ENCODE data around the gene IL17C. TPM values are rescaled to one million over a fixed set of nuclear protein-coding genes. Genes with fewer than 3 reads are reported as not detected.
A peak's percentile ranks its signal among the peaks of the same experiment; 100 is the strongest.

The IL17C gene
- polyA plus RNA-seq, 3 donors from 2014 or later = 0.64 to 0.80 TPM; not detected in 1

DNA sequence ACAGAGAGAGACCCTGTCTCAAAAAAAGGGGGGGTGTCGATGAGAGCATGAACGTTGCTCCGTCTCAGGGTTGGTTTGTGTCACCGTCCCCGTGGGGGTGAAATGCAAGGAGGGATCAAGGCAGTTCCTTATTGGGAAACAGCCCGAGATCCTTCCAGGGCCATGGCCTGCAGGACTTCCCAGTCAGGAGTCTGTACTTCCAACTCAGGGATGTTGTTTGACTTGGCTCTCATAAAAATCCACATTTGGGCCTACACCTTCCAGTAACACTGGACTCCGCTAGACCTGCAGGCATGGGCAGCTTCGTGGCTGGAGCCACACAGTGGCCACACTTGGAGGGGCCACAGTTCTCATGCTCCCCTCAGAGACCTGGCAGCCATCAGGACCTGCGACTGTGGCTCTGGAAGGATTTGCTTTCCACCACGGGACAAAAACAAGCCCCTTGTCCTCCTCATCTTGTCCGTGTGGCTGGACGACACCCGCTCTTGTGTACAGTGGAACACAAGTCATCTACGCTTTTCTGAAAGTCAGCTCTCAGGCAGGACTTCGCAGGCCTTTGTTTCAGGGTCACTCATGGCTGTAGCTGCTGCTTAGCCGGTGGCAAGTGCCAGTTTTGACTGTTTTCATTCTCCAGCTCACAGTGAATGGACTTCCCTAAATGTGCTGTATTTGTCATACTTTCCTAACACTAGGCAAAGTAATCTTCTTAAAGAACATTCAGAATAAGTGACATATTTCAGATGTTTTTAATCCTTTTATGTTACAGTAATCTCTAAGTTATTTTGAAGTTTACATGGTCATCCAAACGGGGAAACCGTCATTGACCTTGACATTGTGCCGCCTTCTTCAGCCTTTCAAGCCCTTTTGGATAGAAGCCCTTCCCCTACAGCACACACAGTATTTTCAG lies 24.2 kb upstream of the IL17C start:
- no peak overlapping the region for H3K4me3 Mint-ChIP-seq
- peak overlapping the region; percentile 55 to 85 (median 80) for H3K27ac Mint-ChIP-seq
- peaks cover 24 to 28% of the 10 kb centered on the region in 2 donors for H3K4me1 Mint-ChIP-seq
- H3K27me3 Mint-ChIP-seq (ENCODE audit: low read depth in 3 of 3) = peaks cover 2 to 16% (median 3%) of the 10 kb centered on the region in 3 donors
- peaks cover 6 to 27% (median 20%) of the 10 kb centered on the region in 3 donors for H3K36me3 Mint-ChIP-seq
- DNase-seq = no peak
- H3K9me3 Mint-ChIP-seq = no peaks in the 10 kb centered on the region

DNA sequence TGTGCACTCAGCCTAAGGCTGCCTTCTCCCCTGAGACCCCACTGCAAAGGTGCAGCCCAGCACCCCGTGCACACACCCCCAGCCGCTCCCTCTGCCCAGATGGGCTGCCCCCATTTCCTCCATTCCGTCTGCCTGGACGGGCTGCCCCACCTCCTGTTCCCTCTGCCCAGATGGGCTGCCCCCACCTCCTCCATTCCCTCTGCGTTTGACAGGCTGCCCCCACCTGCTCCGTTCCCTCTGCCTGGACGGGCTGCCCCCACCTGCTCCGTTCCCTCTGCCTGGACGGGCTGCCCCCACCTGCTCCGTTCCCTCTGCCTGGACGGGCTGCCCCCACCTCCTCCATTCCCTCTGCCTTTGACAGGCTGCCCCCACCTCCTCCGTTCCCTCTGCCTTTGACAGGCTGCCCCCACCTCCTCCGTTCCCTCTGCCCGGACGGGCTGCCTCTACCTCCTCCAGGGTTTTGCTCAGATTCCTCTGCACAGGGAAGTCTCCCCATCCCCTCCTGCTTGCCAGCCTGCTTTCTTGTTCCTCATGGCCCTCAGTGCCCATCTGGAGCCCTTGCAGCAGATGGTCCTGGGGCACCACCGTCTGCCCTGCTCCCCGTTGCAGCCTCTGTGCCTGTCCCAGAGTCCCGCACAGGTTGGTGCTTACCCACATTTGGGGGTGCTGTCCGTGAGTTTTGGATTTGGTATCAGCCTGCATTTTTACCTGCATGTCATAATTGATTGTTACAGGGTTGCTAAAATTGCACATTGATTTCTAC lies 23.4 kb upstream of the IL17C start:
- H3K4me1 Mint-ChIP-seq = peaks cover 32 to 37% of the 10 kb centered on the region in 2 donors
- H3K27me3 Mint-ChIP-seq (ENCODE audit: low read depth in 3 of 3) = peaks cover 4 to 22% (median 8%) of the 10 kb centered on the region in 3 donors
- H3K27ac Mint-ChIP-seq = peak overlapping the region; percentile 35 to 99 (median 76)
- no peak overlapping the region for H3K4me3 Mint-ChIP-seq
- no peaks in the 10 kb centered on the region for H3K9me3 Mint-ChIP-seq
- DNase-seq = no peak
- H3K36me3 Mint-ChIP-seq = peaks cover 6 to 28% (median 18%) of the 10 kb centered on the region in 3 donors

DNA sequence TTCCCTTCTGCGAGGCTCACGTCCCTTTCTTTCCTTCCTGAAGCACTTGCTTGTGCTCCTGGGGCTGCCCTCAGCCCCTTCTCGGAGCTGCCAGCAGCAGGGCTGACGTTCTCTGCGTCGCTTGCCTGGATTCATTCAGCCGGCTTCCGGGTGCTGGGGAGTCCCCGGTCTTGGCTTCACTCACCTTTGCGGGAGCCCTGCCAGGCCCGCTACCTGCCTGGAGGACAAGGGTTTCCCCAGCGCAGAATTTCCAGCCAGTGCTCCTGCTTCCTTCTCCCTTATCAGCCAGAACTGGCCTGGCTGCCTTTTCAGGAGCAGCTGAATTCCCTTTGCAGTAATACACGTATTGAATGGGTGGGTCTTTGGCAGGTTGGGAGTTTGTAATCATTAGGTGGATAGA lies 22.1 kb upstream of the IL17C start:
- H3K9me3 Mint-ChIP-seq = no peaks in the 10 kb centered on the region
- peaks cover 13 to 32% (median 18%) of the 10 kb centered on the region in 3 donors for H3K27me3 Mint-ChIP-seq (ENCODE audit: low read depth in 3 of 3)
- no peak overlapping the region for H3K4me3 Mint-ChIP-seq
- DNase-seq = no peak
- peak overlapping the region; percentile 68 to 100 (median 99) for H3K27ac Mint-ChIP-seq
- H3K36me3 Mint-ChIP-seq = peaks cover 0 to 19% (median 13%) of the 10 kb centered on the region in 3 donors
- peaks cover 40 to 47% of the 10 kb centered on the region in 2 donors for H3K4me1 Mint-ChIP-seq

GRCh38 chr16:88616736-88617135 lies 21.6 kb upstream of the IL17C start:
- H3K4me3 Mint-ChIP-seq = no peak overlapping the region
- H3K27ac Mint-ChIP-seq = peak overlapping the region; percentile 94 to 100 (median 99)
- peaks cover 15 to 32% (median 18%) of the 10 kb centered on the region in 3 donors for H3K27me3 Mint-ChIP-seq (ENCODE audit: low read depth in 3 of 3)
- DNase-seq = no peak
- peaks cover 0 to 19% (median 13%) of the 10 kb centered on the region in 3 donors for H3K36me3 Mint-ChIP-seq
- H3K9me3 Mint-ChIP-seq = no peaks in the 10 kb centered on the region
- peaks cover 44 to 47% of the 10 kb centered on the region in 2 donors for H3K4me1 Mint-ChIP-seq

- Mint-ChIP-seq H3K9me3 (no peaks in the 10 kb centered on the region), H3K27ac (peak overlapping the region; percentile 94 to 100 (median 99)), H3K4me3 (no peak overlapping the region), H3K27me3 (ENCODE audit: low read depth in 3 of 3) (peaks cover 17 to 32% (median 18%) of the 10 kb centered on the region in 3 donors), H3K4me1 (peaks cover 46 to 47% of the 10 kb centered on the region in 2 donors), H3K36me3 (peaks cover 0 to 19% (median 13%) of the 10 kb centered on the region in 3 donors)
- DNase-seq = no peak
Observed at GRCh38 chr16:88617268-88618031, 20.9 kb upstream of the IL17C start.

GRCh38 chr16:88618182-88618955 lies 20.0 kb upstream of the IL17C start:
- Mint-ChIP-seq H3K27ac (peak overlapping the region; percentile 94 to 100 (median 99)), H3K9me3 (no peaks in the 10 kb centered on the region), H3K36me3 (peaks cover 0 to 17% (median 13%) of the 10 kb centered on the region in 3 donors), H3K4me3 (peak overlapping the region in 1 of 5 donors; percentile 82), H3K27me3 (ENCODE audit: low read depth in 3 of 3) (peaks cover 17 to 31% (median 18%) of the 10 kb centered on the region in 3 donors), H3K4me1 (peaks cover 44 to 49% of the 10 kb centered on the region in 2 donors)
- no peak for DNase-seq

DNA sequence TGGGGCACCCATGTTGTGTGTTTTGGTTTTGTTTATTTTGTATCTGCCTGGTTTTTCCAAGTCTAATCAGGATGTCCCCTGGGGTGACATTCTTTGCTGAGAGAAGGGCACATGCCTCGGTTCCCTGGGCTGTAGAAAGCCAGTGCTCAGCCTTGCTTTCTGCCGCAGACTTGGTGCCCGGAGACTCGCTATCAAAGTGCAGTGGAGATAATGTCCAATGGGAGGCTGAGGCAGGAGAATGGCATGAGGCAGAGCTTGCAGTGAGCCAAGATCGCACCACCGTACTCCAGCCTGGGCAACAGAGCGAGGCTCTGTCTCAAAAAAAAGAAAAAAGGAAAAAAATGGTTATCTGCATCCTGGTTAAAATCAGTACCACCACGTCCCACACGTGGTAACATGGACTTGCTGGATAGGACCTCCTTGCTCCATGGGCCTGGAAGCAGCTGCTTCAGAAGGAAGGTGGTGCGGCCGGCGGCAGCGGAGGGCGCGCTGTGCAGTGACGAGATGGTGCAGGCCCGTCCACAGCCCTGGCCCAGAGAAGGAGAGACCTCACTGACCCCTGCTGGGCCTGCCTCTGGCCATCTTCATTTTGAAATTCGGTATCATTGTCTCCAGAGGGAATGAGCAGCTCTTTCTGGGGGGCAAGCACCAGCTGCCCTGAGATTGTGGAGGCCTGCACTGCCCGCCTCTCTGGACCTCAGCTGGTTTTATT lies 19.3 kb upstream of the IL17C start:
- Mint-ChIP-seq H3K36me3 (peaks cover 0 to 19% (median 7%) of the 10 kb centered on the region in 3 donors), H3K4me3 (peak overlapping the region; percentile 56 to 82 (median 72)), H3K27ac (peak overlapping the region; percentile 94 to 100 (median 99)), H3K9me3 (no peaks in the 10 kb centered on the region), H3K4me1 (peaks cover 40 to 47% of the 10 kb centered on the region in 2 donors), H3K27me3 (ENCODE audit: low read depth in 3 of 3) (peaks cover 17 to 31% (median 20%) of the 10 kb centered on the region in 3 donors)
- no peak for DNase-seq

GRCh38 chr16:88619859-88620815 lies 18.2 kb upstream of the IL17C start:
- H3K36me3 Mint-ChIP-seq = peaks cover 0 to 14% (median 3%) of the 10 kb centered on the region in 3 donors
- peak overlapping the region; percentile 56 to 82 (median 72) for H3K4me3 Mint-ChIP-seq
- no peaks in the 10 kb centered on the region for H3K9me3 Mint-ChIP-seq
- peaks cover 40 to 47% of the 10 kb centered on the region in 2 donors for H3K4me1 Mint-ChIP-seq
- peak; percentile 96 to 97 (median 97) for DNase-seq
- peak overlapping the region; percentile 94 to 100 (median 99) for H3K27ac Mint-ChIP-seq
- peaks cover 17 to 29% (median 20%) of the 10 kb centered on the region in 3 donors for H3K27me3 Mint-ChIP-seq (ENCODE audit: low read depth in 3 of 3)

DNA sequence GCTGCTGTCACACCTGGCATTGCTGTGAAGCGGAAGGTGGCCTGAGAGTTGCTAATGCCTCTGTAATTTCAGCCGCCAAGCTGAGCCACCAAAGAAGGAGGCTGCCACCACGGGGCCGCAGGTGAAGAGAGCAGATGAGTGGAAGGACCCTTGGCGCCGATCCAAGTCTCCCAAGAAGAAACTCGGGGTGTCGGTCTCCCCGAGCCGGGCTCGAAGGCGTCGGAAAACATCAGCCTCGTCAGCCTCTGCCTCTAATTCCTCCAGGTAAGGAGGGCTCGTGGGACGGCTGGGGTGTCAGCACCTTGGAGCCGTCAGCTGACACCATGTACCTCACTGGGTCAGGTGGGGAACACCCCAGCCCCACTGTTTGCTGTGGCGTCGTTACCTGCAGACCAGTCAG lies 16.2 kb upstream of the IL17C start:
- H3K9me3 Mint-ChIP-seq = no peaks in the 10 kb centered on the region
- no peak overlapping the region for H3K4me3 Mint-ChIP-seq
- peaks cover 17 to 25% (median 20%) of the 10 kb centered on the region in 3 donors for H3K27me3 Mint-ChIP-seq (ENCODE audit: low read depth in 3 of 3)
- H3K36me3 Mint-ChIP-seq = peaks cover 3 to 24% (median 9%) of the 10 kb centered on the region in 3 donors
- H3K27ac Mint-ChIP-seq = peak overlapping the region; percentile 75 to 100 (median 99)
- no peak for DNase-seq
- peaks cover 37 to 44% of the 10 kb centered on the region in 2 donors for H3K4me1 Mint-ChIP-seq

DNA sequence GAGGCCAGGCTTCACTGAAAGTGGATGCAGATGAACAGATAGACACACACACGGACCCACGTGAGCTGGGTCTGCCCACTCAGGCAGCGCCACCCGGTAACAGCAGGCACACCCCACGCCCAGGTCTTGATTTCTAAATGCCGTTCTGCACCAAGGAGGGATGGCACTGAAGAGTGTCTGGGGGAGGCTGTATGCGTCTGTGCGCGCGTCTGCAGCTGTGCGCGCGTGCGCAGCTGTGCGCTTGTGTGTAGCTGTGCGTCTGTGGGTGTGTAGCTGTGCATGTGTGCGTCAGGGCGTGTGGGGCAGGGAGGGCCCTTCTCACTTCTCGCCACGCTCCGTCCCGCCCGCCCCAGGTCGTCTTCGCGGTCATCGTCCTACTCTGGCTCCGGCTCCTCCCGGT lies 15.5 kb upstream of the IL17C start:
- Mint-ChIP-seq H3K36me3 (peaks cover 3 to 28% (median 9%) of the 10 kb centered on the region in 3 donors), H3K27ac (peak overlapping the region in 5 of 6 donors; percentile 61 to 99 (median 82)), H3K4me3 (peak overlapping the region in 1 of 5 donors; percentile 66), H3K4me1 (peaks cover 32 to 41% of the 10 kb centered on the region in 2 donors), H3K9me3 (no peaks in the 10 kb centered on the region), H3K27me3 (ENCODE audit: low read depth in 3 of 3) (peaks cover 17 to 25% (median 20%) of the 10 kb centered on the region in 3 donors)
- no peak for DNase-seq

- peaks cover 22 to 31% of the 10 kb centered on the region in 2 donors for H3K4me1 Mint-ChIP-seq
- H3K27me3 Mint-ChIP-seq (ENCODE audit: low read depth in 3 of 3) = peaks cover 17 to 24% (median 20%) of the 10 kb centered on the region in 3 donors
- no peaks in the 10 kb centered on the region for H3K9me3 Mint-ChIP-seq
- H3K36me3 Mint-ChIP-seq = peaks cover 3 to 28% (median 9%) of the 10 kb centered on the region in 3 donors
- H3K27ac Mint-ChIP-seq = peak overlapping the region; percentile 34 to 90 (median 66)
- H3K4me3 Mint-ChIP-seq = no peak overlapping the region
- no peak for DNase-seq
Observed at GRCh38 chr16:88623858-88624257, 14.5 kb upstream of the IL17C start.
